Activated B cell treated with CpG ODN at 0.5 μM for 24 hours (primary cell): ENCODE data around the gene OSTF1. TPM values are rescaled to one million over a fixed set of nuclear protein-coding genes. Genes with fewer than 3 reads are reported as not detected.

Source experiments
- ATAC-seq: fragments of 200-7000 bp; cut with Tn5 transposase; one replicate; pipeline ENCODE4 v1.10.0; 2021; ENCODE audit warnings: low read depth, mild to moderate bottlenecking, moderate library complexity
- CTCF ChIA-PET: fragments of 350-600 bp; sonication (Branson Sonifier 250); formaldehyde crosslinking; loops from one replicate; lab custom pipeline; 2021; ENCODE audit warnings: antibody characterized with exemption; lab: Charles Lee
- POLR2A ChIA-PET: fragments of 350-600 bp; sonication (Branson Sonifier 250); formaldehyde crosslinking; loops from one replicate; lab custom pipeline; 2021; ENCODE audit warnings: antibody characterized with exemption; lab: Charles Lee
- DNase-seq: peaks from one replicate; pipeline ENCODE4 v3.0.0; 2022
- H3K27ac Mint-ChIP-seq: one replicate; pipeline ENCODE4 v1.8.0; 2020; ENCODE audit warnings: mixed read lengths
- H3K27me3 Mint-ChIP-seq: one replicate; pipeline ENCODE4 v1.8.0; 2021; ENCODE audit warnings: mixed read lengths
- H3K36me3 Mint-ChIP-seq: one replicate; pipeline ENCODE4 v1.8.0; 2021; ENCODE audit warnings: low read depth, mixed read lengths
- H3K4me1 Mint-ChIP-seq: one replicate; pipeline ENCODE4 v1.8.0; 2021; ENCODE audit warnings: mixed read lengths
- H3K4me3 Mint-ChIP-seq: one replicate; pipeline ENCODE4 v1.8.0; 2020; ENCODE audit warnings: mild to moderate bottlenecking, mixed read lengths
- H3K9me3 Mint-ChIP-seq: one replicate; pipeline ENCODE4 v1.8.0; 2020; ENCODE audit warnings: mixed read lengths
- CTCF ChIP-seq: fragments of 200-600 bp; IDR thresholded peaks from one replicate; pipeline ENCODE4 v1.8.0; 2022; ENCODE audit warnings: antibody characterized with exemption, mild to moderate bottlenecking
- intact Hi-C: fragments of 100-400 bp; cut with micrococcal nuclease; formaldehyde crosslinking; loops from one replicate; pipeline ENCODE4 v1.15.1; 2024
- total RNA-seq: library from RNA; stranded (reverse); gene quantifications from 2 replicates; pipeline ENCODE4 v1.2.3, GENCODE V29; 2022

OSTF1 gene
- total RNA-seq, 1 donor from 2014 or later = 59.7 TPM

DNA sequence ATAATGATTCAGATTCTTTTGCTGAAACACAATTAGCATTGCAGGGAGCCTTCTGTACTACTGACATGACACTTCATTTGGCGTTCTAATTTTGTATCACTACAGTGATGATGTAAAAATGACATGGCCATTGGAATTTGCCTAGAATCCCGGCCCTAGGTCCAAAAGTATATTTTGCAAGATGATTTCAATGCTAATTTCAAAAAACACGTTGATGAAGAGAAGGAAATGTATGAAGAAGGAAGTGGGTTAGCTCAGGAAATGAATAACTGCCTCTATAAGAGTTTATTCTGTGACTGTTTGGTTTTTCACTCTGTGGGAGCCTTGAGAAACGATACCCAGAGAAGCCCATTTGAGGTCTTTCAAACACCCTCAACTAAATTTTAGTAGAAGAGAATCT, 59.3 kb downstream of the OSTF1 start:
- ChIA-PET POLR2A (no interaction called here), CTCF (no interaction called here)
- Mint-ChIP-seq H3K27ac (peak overlapping the region; percentile 65), H3K27me3 (no peaks in the 10 kb centered on the region), H3K4me3 (peak overlapping the region; percentile 19), H3K36me3 (peaks cover 77% of the 10 kb centered on the region), H3K9me3 (peaks cover 11% of the 10 kb centered on the region), H3K4me1 (peaks cover 28% of the 10 kb centered on the region)
- TF ChIP-seq CTCF = no peak
- ATAC-seq = no peak
- intact Hi-C loops = loop anchor here (5.0 kb wide), 1 partner anchor 35 kb away; no protein-coding TSS in a partner anchor
- DNase-seq = no peak

DNA sequence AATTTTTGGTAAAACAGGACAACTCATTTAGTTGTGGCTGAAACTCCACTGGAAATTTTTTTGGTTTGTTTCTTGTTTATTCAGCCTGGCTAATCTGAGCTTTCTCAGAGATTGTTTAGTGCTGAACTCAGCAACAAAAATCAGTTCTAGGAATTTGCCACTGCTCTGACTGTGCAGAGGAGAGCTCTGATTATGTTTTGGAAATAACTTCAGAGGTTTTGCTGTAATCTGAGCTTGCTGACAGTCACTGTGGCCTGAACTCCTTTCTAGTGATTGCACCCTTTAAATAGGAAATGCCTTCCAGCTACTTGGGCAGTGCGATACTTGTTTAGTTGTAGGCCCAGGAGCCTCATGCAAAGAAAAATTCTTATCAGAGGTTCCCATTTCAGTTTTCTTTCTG, 60.2 kb downstream of the OSTF1 start:
- H3K9me3 Mint-ChIP-seq = peaks cover 8% of the 10 kb centered on the region
- no peak for DNase-seq

GRCh38 chr9:75149841-75150241, 61.5 kb downstream of the OSTF1 start:
- Mint-ChIP-seq H3K27ac (peak overlapping the region; percentile 1), H3K4me1 (peaks cover 28% of the 10 kb centered on the region), H3K4me3 (no peak overlapping the region), H3K9me3 (peaks cover under 1% of the 10 kb centered on the region), H3K36me3 (peaks cover 66% of the 10 kb centered on the region), H3K27me3 (no peaks in the 10 kb centered on the region)
- intact Hi-C loops = loop anchor here (5.0 kb wide), 1 partner anchor 38 kb away; no protein-coding TSS in a partner anchor
- ChIA-PET POLR2A (no interaction called here), CTCF (no interaction called here)
- no peak for DNase-seq
- ATAC-seq = no peak
- no peak for TF ChIP-seq CTCF

More for the DNA sequence above, 60.2 kb downstream of the OSTF1 start:
- ChIA-PET POLR2A (no interaction called here), CTCF (no interaction called here)
- H3K36me3 Mint-ChIP-seq = peaks cover 72% of the 10 kb centered on the region
- ATAC-seq = no peak
- peaks cover 28% of the 10 kb centered on the region for H3K4me1 Mint-ChIP-seq
- no peak overlapping the region for H3K4me3 Mint-ChIP-seq
- intact Hi-C loops = loop anchor here (5.0 kb wide), 1 partner anchor 36 kb away; no protein-coding TSS in a partner anchor
- no peaks in the 10 kb centered on the region for H3K27me3 Mint-ChIP-seq
- no peak for TF ChIP-seq CTCF
- no peak overlapping the region for H3K27ac Mint-ChIP-seq

- DNase-seq (no peak), ATAC-seq (no peak)
- TF ChIP-seq CTCF = no peak
- Mint-ChIP-seq H3K27ac (no peak overlapping the region), H3K4me1 (peaks cover 28% of the 10 kb centered on the region), H3K9me3 (no peaks in the 10 kb centered on the region), H3K4me3 (no peak overlapping the region), H3K27me3 (no peaks in the 10 kb centered on the region), H3K36me3 (peaks cover 62% of the 10 kb centered on the region)
- intact Hi-C loops = no loop called here
- ChIA-PET CTCF (no interaction called here), POLR2A (no interaction called here)
These were observed 62.2 kb downstream of the OSTF1 start for GRCh38 chr9:75150512-75150911.

DNA sequence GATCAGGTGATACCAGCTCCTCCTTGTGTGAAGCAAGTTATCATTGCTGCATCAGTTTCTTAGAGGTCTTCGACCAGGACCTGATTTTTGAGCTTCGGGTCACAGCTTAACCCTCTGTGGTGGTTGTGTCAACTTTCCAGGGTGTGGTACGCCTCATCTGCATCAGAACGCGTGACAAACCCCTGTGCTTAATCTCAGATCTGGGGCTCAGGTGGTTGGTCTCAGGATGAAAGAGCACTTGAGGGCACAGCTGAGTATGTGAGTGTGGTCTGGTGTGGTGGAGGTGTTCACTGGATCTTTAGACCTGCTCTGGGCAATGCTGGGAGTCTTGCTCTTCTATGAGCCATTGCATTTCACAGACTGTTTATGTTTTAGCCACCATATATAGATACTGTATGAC, 64.1 kb downstream of the OSTF1 start:
- intact Hi-C loops = no loop called here
- ChIA-PET POLR2A (no interaction called here), CTCF (no interaction called here)
- Mint-ChIP-seq H3K27me3 (no peaks in the 10 kb centered on the region), H3K4me1 (peaks cover 26% of the 10 kb centered on the region), H3K4me3 (no peak overlapping the region), H3K9me3 (no peaks in the 10 kb centered on the region), H3K36me3 (peaks cover 55% of the 10 kb centered on the region), H3K27ac (no peak overlapping the region)
- DNase-seq (no peak), ATAC-seq (no peak)
- no peak for TF ChIP-seq CTCF
